B cell (primary cell): Measurements from ENCODE around the gene BRD1. TPM values are rescaled to one million over a fixed set of nuclear protein-coding genes. Genes with fewer than 3 reads are reported as not detected.

ENCODE experiments used
- ATAC-seq: fragments of 200-7000 bp; cut with Tn5 transposase; one replicate; pipeline ENCODE4 v1.10.0; 2021; ENCODE audit warnings: low read depth, mild to moderate bottlenecking, moderate number of reproducible peaks, moderate library complexity
- CTCF ChIA-PET: fragments of 350-600 bp; sonication (Branson Sonifier 250); formaldehyde crosslinking; loops from one replicate; lab custom pipeline; 2021; ENCODE audit warnings: antibody characterized with exemption, inconsistent platforms; lab: Charles Lee
- POLR2A ChIA-PET: fragments of 350-600 bp; sonication (Branson Sonifier 250); formaldehyde crosslinking; loops from one replicate; lab custom pipeline; 2021; ENCODE audit warnings: antibody characterized with exemption; lab: Charles Lee
- DNase-seq: peaks from one replicate; pipeline ENCODE4 v3.0.0; 2013
- H2AFZ ChIP-seq: 2 replicates; pipeline ENCODE4 v1.6.1; 2012; ENCODE audit warnings: mild to moderate bottlenecking, low read depth, low read length; ENCODE audit not compliant: insufficient read depth, poor library complexity, severe bottlenecking
- H3K27ac ChIP-seq, 2 donors: 1 replicate in 1 of 2; 2 replicates in 1 of 2; pipeline ENCODE4 v1.5.1; 2012 to 2013; ENCODE audit warnings: low read length in 2 of 2, mild to moderate bottlenecking in 2 of 2, moderate library complexity in 1 of 2
- H3K27me3 ChIP-seq, 4 experiments: fragments of 200-600 bp in 1 of 4; sonication (generic) in 1 of 4; replicated peaks in 1 of 4; 1 replicate in 2 of 4; 2 replicates in 2 of 4; pipeline versions ENCODE4 v1.6.1 to v1.7.0; 2013 to 2016; ENCODE audit warnings: low read length in 3 of 4, mild to moderate bottlenecking in 2 of 4, mixed read lengths in 1 of 4, moderate library complexity in 1 of 4; ENCODE audit not compliant: insufficient read depth in 4 of 4, control insufficient read depth in 3 of 4; ENCODE audit errors: control extremely low read depth in 1 of 4
- H3K36me3 ChIP-seq, 2 experiments: replicated peaks in 1 of 2; 1 replicate in 1 of 2; 2 replicates in 1 of 2; pipeline versions ENCODE4 v1.6.1 to v1.7.1; 2013; ENCODE audit warnings: low read length in 1 of 2; ENCODE audit not compliant: insufficient read depth in 2 of 2, control insufficient read depth in 1 of 2; ENCODE audit errors: control extremely low read depth in 1 of 2, extremely low read depth in 1 of 2
- H3K4me1 ChIP-seq, 2 donors: fragments of 200-600 bp in 1 of 2; sonication (generic) in 1 of 2; 1 replicate in 1 of 2; 2 replicates in 1 of 2; pipeline versions ENCODE4 v1.5.1 to v1.6.1; 2013 to 2017; ENCODE audit warnings: low read length in 2 of 2; ENCODE audit not compliant: control insufficient read depth in 2 of 2, insufficient read depth in 2 of 2
- H3K4me2 ChIP-seq: replicated peaks from 2 replicates; pipeline ENCODE3; 2012; ENCODE audit warnings: mild to moderate bottlenecking, low read depth, low read length; ENCODE audit not compliant: poor library complexity, severe bottlenecking
- H3K4me3 ChIP-seq, 5 experiments: fragments of 200-600 bp in 1 of 5; sonication (generic) in 1 of 5; 1 replicate in 3 of 5; 2 replicates in 2 of 5; pipeline versions ENCODE4 v1.5.1 to v1.7.0; 2011 to 2016; ENCODE audit warnings: low read length in 4 of 5, mild to moderate bottlenecking in 4 of 5, low read depth in 2 of 5, control low read depth in 1 of 5, moderate library complexity in 1 of 5; ENCODE audit not compliant: insufficient read depth in 1 of 5; ENCODE audit errors: control extremely low read depth in 1 of 5, extremely low read depth in 1 of 5
- H3K79me2 ChIP-seq: fragments of 200-600 bp; sonication (generic); one replicate; pipeline ENCODE4 v1.6.0; 2016; ENCODE audit warnings: low read length; ENCODE audit not compliant: control insufficient read depth, insufficient read depth
- H3K9ac ChIP-seq: fragments of 200-600 bp; sonication (generic); 2 replicates; pipeline ENCODE4 v1.6.1; 2017; ENCODE audit warnings: mild to moderate bottlenecking, low read length, moderate library complexity
- H3K9me3 ChIP-seq, 3 donors: one replicate each; pipeline versions ENCODE4 v1.6.1 to v1.7.1; 2013; ENCODE audit warnings: low read length in 2 of 3; ENCODE audit not compliant: control insufficient read depth in 2 of 3, insufficient read depth in 1 of 3; ENCODE audit errors: control extremely low read depth in 1 of 3
- H4K20me1 ChIP-seq: 2 replicates; pipeline ENCODE4 v1.6.0; 2012; ENCODE audit warnings: mild to moderate bottlenecking, low read length; ENCODE audit not compliant: insufficient read depth, control insufficient read depth, poor library complexity, severe bottlenecking
- H3K27ac Mint-ChIP-seq: one replicate; pipeline ENCODE4 v1.8.0; 2021; ENCODE audit warnings: mixed read lengths
- H3K27me3 Mint-ChIP-seq: one replicate; pipeline ENCODE4 v1.8.0; 2021; ENCODE audit warnings: mixed read lengths
- H3K4me1 Mint-ChIP-seq: one replicate; pipeline ENCODE4 v1.8.0; 2021; ENCODE audit warnings: mixed read lengths
- H3K4me3 Mint-ChIP-seq: one replicate; pipeline ENCODE4 v1.8.0; 2021; ENCODE audit warnings: mixed read lengths
- H3K9me3 Mint-ChIP-seq: one replicate; pipeline ENCODE4 v1.8.0; 2022; ENCODE audit warnings: mixed read lengths; ENCODE audit not compliant: insufficient read depth
- CTCF ChIP-seq: fragments of 200-600 bp; IDR thresholded peaks from one replicate; pipeline ENCODE4 v1.8.0; 2022; ENCODE audit warnings: antibody characterized with exemption, mild to moderate bottlenecking
- EZH2 ChIP-seq: IDR thresholded peaks from 2 replicates; pipeline ENCODE4 v1.6.1; 2012; ENCODE audit warnings: borderline replicate concordance, low read depth, mild to moderate bottlenecking, moderate library complexity, low read length; ENCODE audit not compliant: insufficient read depth, poor library complexity, severe bottlenecking
- WGBS: methylation state at CpG from one replicate; pipeline ENCODE4 v1.1.5; 2013; ENCODE audit warnings: missing lambda C conversion rate; ENCODE audit not compliant: insufficient coverage; 5-methylcytosine and 5-hydroxymethylcytosine counted together
- intact Hi-C: fragments of 100-400 bp; cut with micrococcal nuclease; formaldehyde crosslinking; loops from one replicate; pipeline ENCODE4 v1.10.0; 2022
- polyA plus RNA-seq: library from polyadenylated mRNA; depleted of rRNA; stranded (reverse); fragments of >200 nt; gene quantifications from 2 replicates; pipeline ENCODE4 v1.2.3, GENCODE V29; 2012
- total RNA-seq, 2 donors: library from RNA; stranded (reverse); fragments of 120-200 nt in 1 of 2; gene quantifications; 1 replicate in 1 of 2; 2 replicates in 1 of 2; pipeline versions ENCODE4 v1.2.3 to v1.2.4, GENCODE V29; 2013 to 2022

Gene BRD1
- total and polyA plus RNA-seq, 2 donors (not counting 1 experiment from before 2014, with no cell fraction given) = 16.9 to 73.3 TPM

- Histone ChIP-seq H3K9me3 (peaks cover 0 to 7% (median 0%) of the 10 kb centered on the region in 3 donors), H3K27me3 (peaks cover 0 to 17% (median 11%) of the 10 kb centered on the region in 4 experiments), H3K36me3 (no peaks in the 10 kb centered on the region), H3K4me3 (peak overlapping the region; percentile 56 to 77 (median 65)), H3K79me2 (peaks cover 51% of the 10 kb centered on the region), H3K4me1 (peaks cover 21 to 36% of the 10 kb centered on the region in 2 donors), H4K20me1 (peaks cover 46% of the 10 kb centered on the region), H3K4me2 (peak overlapping the region; percentile 90), H3K27ac (peak overlapping the region; percentile 4 to 34), H3K9ac (peak overlapping the region; percentile 74), H2AFZ (peak overlapping the region; percentile 56)
- DNase-seq = peak; percentile 59
- ATAC-seq = peak; percentile 16
- POLR2A ChIA-PET = no interaction called here
- intact Hi-C loops = loop anchor here (1.0 to 5.0 kb wide), 5 partner anchors 16 to 338 kb away; partner anchors contain the start of genes ALG12, BRD1 and CRELD2
- CTCF ChIA-PET = interaction anchor here (1.0 to 1.6 kb wide), 3 partner anchors 20 to 176 kb away, joined by 3 to 5 read pairs (median 4); no protein-coding TSS in a partner anchor
- TF ChIP-seq CTCF = no peak
- no peak for TF ChIP-seq EZH2
- under 1% methylated on average over 93 of the region's 101 CpGs for WGBS
- Mint-ChIP-seq H3K27ac (peak overlapping the region; percentile 93), H3K27me3 (peaks cover 16% of the 10 kb centered on the region), H3K4me3 (peak overlapping the region; percentile 87), H3K4me1 (peaks cover 48% of the 10 kb centered on the region), H3K9me3 (no peaks in the 10 kb centered on the region)
These were observed 26.5 kb upstream of the BRD1 start for GRCh38 chr22:49853981-49854831.
